CD4-positive, CD25-positive, alpha-beta regulatory T cell (primary cell): ENCODE measurements around the gene CEMIP2. TPM values are rescaled to one million over a fixed set of nuclear protein-coding genes. Genes with fewer than 3 reads are reported as not detected.

Source experiments
- ATAC-seq, 2 donors: fragments of 150-1000 bp; cut with Tn5 transposase; one replicate each; pipeline ENCODE4 v1.10.0; 2021; ENCODE audit warnings: low read depth in 2 of 2, moderate number of reproducible peaks in 2 of 2, moderate library complexity in 1 of 2
- DNase-seq, 3 donors: peaks; one replicate each; pipeline versions ENCODE4 v3.0.0 to v3.0.0-alpha.2; 2012 to 2022; ENCODE audit warnings: mixed read lengths in 1 of 3
- H3K27ac ChIP-seq: one replicate; pipeline ENCODE4 v1.7.0; 2013; ENCODE audit warnings: mild to moderate bottlenecking, low read length; ENCODE audit not compliant: insufficient read depth, poor library complexity, severe bottlenecking
- H3K27me3 ChIP-seq: one replicate; pipeline ENCODE4 v1.7.0; 2013; ENCODE audit warnings: low read length; ENCODE audit not compliant: control insufficient read depth, insufficient read depth
- H3K36me3 ChIP-seq: one replicate; pipeline ENCODE4 v1.7.0; 2013; ENCODE audit warnings: mild to moderate bottlenecking, low read length, moderate library complexity; ENCODE audit not compliant: control insufficient read depth, insufficient read depth
- H3K4me1 ChIP-seq: 2 replicates; pipeline ENCODE4 v1.7.0; 2013; ENCODE audit warnings: mild to moderate bottlenecking, low read length; ENCODE audit not compliant: insufficient read depth, control insufficient read depth, poor library complexity, severe bottlenecking
- H3K4me3 ChIP-seq: one replicate; pipeline ENCODE4 v1.7.0; 2013; ENCODE audit warnings: low read depth, mild to moderate bottlenecking, low read length, moderate library complexity
- H3K9me3 ChIP-seq, 2 experiments: 1 replicate in 1 of 2; 2 replicates in 1 of 2; pipeline ENCODE4 v1.7.0; 2013; ENCODE audit warnings: low read length in 2 of 2, mild to moderate bottlenecking in 1 of 2, moderate library complexity in 1 of 2; ENCODE audit not compliant: control insufficient read depth in 2 of 2
- H3K27ac Mint-ChIP-seq, 3 donors: one replicate each; pipeline ENCODE4 v1.8.0; 2020 to 2022; ENCODE audit warnings: mild to moderate bottlenecking in 3 of 3, mixed read lengths in 3 of 3, moderate library complexity in 2 of 3
- H3K27me3 Mint-ChIP-seq: one replicate; pipeline ENCODE4 v1.8.0; 2022; ENCODE audit warnings: mild to moderate bottlenecking, mixed read lengths
- H3K36me3 Mint-ChIP-seq: one replicate; pipeline ENCODE4 v1.8.0; 2020; ENCODE audit warnings: mixed read lengths
- H3K4me1 Mint-ChIP-seq, 4 donors: one replicate each; pipeline ENCODE4 v1.8.0; 2020 to 2022; ENCODE audit warnings: mixed read lengths in 4 of 4, mild to moderate bottlenecking in 1 of 4
- H3K4me3 Mint-ChIP-seq, 4 donors: one replicate each; pipeline ENCODE4 v1.8.0; 2020 to 2022; ENCODE audit warnings: mild to moderate bottlenecking in 4 of 4, mixed read lengths in 4 of 4, moderate library complexity in 3 of 4
- H3K9me3 Mint-ChIP-seq, 7 donors: one replicate each; pipeline ENCODE4 v1.8.0; 2020 to 2022; ENCODE audit warnings: mixed read lengths in 7 of 7, mild to moderate bottlenecking in 3 of 7, moderate library complexity in 2 of 7
- polyA plus RNA-seq, 4 donors: library from polyadenylated mRNA; unstranded; fragments of 300-500 nt; fragmentation: Illumina TruSeq; gene quantifications; one replicate each; pipeline ENCODE4 v1.2.3, GENCODE V29; 2021
- total RNA-seq: library from RNA; stranded (reverse); gene quantifications from one replicate; pipeline ENCODE4 v1.2.3, GENCODE V29; 2022

The CEMIP2 gene
- total and polyA plus RNA-seq, 5 donors from 2014 or later: 25.8 to 407 (median 28.4) TPM

DNA sequence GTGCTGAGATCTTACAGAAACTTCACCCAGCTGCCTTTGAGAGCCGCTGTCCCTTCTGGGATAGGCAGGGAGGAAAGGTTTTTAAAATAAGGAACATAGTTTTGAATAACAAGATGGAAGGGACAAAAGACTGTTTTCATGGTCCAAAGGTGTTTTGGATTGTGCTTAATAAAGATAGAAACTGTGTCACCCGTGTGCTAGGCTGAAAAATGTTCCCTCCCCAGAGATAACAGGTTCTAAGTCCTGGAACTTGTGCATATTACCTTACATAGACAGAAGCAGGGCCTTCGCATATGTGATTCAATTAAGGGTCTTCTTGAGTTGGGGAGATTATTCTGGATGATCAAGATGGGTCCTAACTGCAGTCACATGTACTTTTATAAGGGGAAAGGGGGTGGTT lies 1.9 kb upstream of the CEMIP2 start:
- peaks cover 27% of the 10 kb centered on the region for H3K4me1 ChIP-seq
- peak overlapping the region; percentile 94 to 98 (median 96) for H3K27ac Mint-ChIP-seq
- H3K4me1 Mint-ChIP-seq: peaks cover 11 to 36% (median 22%) of the 10 kb centered on the region in 4 donors

DNA sequence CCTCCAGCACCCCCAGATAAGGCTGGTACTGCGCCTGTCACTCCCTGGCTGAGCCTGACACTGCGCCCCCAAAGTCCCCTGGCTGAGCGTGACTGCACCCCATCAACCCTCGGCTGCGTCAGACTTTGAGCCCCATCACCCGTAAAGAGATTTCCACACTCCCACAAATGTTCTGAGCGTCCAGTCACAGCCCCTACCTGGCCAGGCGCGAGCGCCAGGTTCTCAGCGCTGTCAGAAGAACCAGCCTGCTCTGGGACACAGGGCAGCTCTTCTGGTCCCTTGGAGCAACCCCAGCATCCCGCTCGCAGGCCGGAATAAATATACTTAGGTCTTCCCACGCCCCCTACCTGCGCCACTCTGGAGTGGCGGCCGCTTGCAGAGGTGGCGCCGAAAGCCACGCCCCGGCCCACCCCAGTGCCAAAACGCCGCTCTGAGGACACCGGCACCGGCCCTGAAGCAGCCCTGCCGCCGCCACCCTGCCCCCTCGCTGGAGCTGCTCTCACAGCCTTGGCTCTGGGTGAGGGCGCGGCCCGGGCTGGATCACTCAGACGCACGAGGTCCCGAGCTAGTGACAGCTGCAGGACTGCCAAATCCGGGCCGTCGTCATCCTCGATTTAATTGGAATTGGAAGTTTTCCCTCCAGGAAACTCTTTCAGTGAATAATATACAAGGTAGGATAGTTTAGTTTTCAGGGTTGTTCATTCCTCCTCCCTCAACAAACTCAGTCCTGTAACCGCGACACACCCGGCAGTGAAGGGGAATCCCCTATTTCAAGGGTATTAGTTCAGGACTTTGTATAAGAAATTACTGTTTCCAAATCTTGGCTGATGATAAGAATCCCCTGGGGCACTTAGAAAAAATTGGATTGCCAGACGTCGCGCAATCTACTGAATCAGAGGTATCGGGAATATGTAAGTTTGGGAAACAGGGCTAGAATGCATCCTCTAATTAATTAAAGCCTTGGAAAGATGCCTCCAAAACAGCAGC lies 1.2 kb upstream of the CEMIP2 start:
- peaks cover 13% of the 10 kb centered on the region for H3K27me3 Mint-ChIP-seq
- peak; percentile 35 to 44 for ATAC-seq
- H3K27me3 ChIP-seq: no peaks in the 10 kb centered on the region
- peaks cover 34% of the 10 kb centered on the region for H3K4me1 ChIP-seq
- H3K9me3 ChIP-seq: no peaks in the 10 kb centered on the region
- H3K4me1 Mint-ChIP-seq: peaks cover 18 to 36% (median 25%) of the 10 kb centered on the region in 4 donors
- peak overlapping the region; percentile 94 to 98 (median 96) for H3K4me3 Mint-ChIP-seq
- H3K36me3 Mint-ChIP-seq: no peaks in the 10 kb centered on the region
- H3K36me3 ChIP-seq: no peaks in the 10 kb centered on the region
- no peaks in the 10 kb centered on the region for H3K9me3 Mint-ChIP-seq
- DNase-seq: peak; percentile 72 to 79 (median 74)
- peak overlapping the region; percentile 94 to 98 (median 96) for H3K27ac Mint-ChIP-seq
- peak overlapping the region; percentile 72 for H3K4me3 ChIP-seq
- peak overlapping the region; percentile 96 for H3K27ac ChIP-seq

More for the DNA sequence above, 1.9 kb upstream of the CEMIP2 start:
- no peaks in the 10 kb centered on the region for H3K36me3 ChIP-seq
- H3K9me3 ChIP-seq: no peaks in the 10 kb centered on the region
- H3K27me3 Mint-ChIP-seq: peaks cover 13% of the 10 kb centered on the region
- H3K9me3 Mint-ChIP-seq: no peaks in the 10 kb centered on the region
- DNase-seq (no peak), ATAC-seq (no peak)
- H3K4me3 ChIP-seq: peak overlapping the region; percentile 72
- peak overlapping the region; percentile 94 to 98 (median 96) for H3K4me3 Mint-ChIP-seq
- no peaks in the 10 kb centered on the region for H3K36me3 Mint-ChIP-seq
- no peaks in the 10 kb centered on the region for H3K27me3 ChIP-seq
- peak overlapping the region; percentile 96 for H3K27ac ChIP-seq

DNA sequence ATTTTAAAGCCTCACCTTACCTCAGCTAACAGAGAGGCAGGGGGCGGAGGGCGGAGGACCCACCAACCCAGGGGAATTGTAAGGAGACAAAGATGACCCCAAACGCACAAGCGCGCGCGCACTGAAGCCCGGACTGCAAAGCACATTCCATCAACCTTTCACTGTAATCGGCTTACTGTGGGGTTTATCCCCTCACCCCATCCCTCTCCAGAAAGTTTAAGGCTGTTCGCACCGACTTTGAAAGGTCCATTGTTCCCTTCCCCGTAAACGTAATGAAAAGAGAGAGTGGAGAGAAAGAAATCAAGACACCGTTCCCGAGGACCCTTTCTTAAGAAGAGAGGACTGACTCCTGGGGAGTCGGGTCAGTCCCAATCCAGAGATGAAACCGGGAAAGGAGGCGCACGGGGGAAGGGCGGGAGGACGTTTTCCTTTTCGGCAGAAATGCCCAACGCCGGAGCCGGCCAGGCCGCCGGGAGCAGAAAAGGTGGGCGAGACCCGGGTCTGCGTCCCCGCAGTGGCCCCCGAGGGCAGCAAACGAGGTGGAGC lies 464 bp downstream of the CEMIP2 start:
- H3K4me1 ChIP-seq: peaks cover 51% of the 10 kb centered on the region
- H3K4me1 Mint-ChIP-seq: peaks cover 30 to 45% (median 39%) of the 10 kb centered on the region in 4 donors

DNA sequence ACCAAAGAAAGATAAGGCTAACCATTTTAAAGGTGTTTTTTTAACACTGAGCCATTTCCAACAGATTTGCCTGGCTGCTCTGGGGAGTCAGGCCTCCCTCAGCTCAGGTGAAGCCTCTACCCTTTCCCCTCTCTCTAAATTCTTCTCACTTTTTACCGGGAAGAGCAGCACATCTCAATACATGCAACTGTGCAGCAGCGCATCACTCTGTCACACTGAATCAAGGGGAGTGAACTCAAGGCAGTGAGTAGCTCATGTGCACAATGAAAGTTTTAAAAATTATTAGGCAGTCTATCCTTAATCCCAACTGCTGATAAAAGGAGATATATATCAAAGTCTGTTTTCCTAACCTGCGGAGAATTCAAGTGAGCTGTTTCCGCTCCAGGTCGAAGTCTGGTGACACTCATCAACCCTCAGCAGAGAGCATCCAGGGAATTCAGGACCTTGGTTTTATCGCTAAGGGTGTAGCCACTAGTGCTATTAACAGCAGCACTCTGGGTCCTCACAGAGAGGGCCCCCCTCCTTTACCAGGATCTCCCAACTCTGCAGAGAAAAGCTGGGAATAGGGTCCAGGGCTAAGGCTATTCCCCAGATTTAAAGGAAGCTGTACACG lies 1.0 kb downstream of the CEMIP2 start:
- Histone ChIP-seq H3K36me3 (peaks cover 2% of the 10 kb centered on the region), H3K4me1 (peaks cover 56% of the 10 kb centered on the region), H3K9me3 (no peaks in the 10 kb centered on the region), H3K4me3 (peak overlapping the region; percentile 98), H3K27me3 (no peaks in the 10 kb centered on the region), H3K27ac (peak overlapping the region; percentile 96)
- ATAC-seq (no peak), DNase-seq (peak in 1 of 3 donors; percentile 23)
- Mint-ChIP-seq H3K4me3 (peak overlapping the region; percentile 93 to 99 (median 97)), H3K9me3 (no peaks in the 10 kb centered on the region), H3K36me3 (no peaks in the 10 kb centered on the region), H3K4me1 (peaks cover 30 to 51% (median 44%) of the 10 kb centered on the region in 4 donors), H3K27ac (peak overlapping the region; percentile 94 to 99 (median 98)), H3K27me3 (peaks cover 13% of the 10 kb centered on the region)

More for the DNA sequence above, 464 bp downstream of the CEMIP2 start:
- Histone ChIP-seq H3K36me3 (no peaks in the 10 kb centered on the region), H3K9me3 (no peaks in the 10 kb centered on the region), H3K27ac (peak overlapping the region; percentile 96), H3K27me3 (no peaks in the 10 kb centered on the region), H3K4me3 (peak overlapping the region; percentile 98)
- no peaks in the 10 kb centered on the region for H3K36me3 Mint-ChIP-seq
- H3K27me3 Mint-ChIP-seq: peaks cover 13% of the 10 kb centered on the region
- H3K4me3 Mint-ChIP-seq: peak overlapping the region; percentile 93 to 99 (median 97)
- DNase-seq (peak in 1 of 3 donors; percentile 27), ATAC-seq (no peak)
- H3K27ac Mint-ChIP-seq: peak overlapping the region; percentile 94 to 99 (median 98)
- no peaks in the 10 kb centered on the region for H3K9me3 Mint-ChIP-seq

DNA sequence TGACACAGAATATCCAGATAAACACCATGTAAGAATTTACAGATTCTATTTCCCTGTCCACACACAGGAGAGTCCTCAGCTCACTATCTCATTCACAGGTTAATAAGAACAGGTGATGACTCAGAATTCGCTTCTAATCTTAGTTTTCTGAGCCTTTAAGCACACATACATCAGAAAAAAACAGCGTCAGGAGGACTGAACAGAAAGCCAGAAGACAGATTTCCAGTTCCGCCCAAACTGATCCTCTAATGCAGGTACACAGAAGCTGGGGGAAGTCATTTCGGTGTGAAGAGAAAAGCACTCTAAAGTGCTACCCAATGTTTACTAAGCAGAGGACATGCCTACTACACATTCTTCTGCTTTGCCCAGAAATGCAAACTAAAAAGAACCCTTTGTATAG lies 1.6 kb downstream of the CEMIP2 start:
- peak overlapping the region; percentile 93 to 99 (median 97) for H3K4me3 Mint-ChIP-seq
- peak overlapping the region; percentile 94 to 99 (median 98) for H3K27ac Mint-ChIP-seq
- H3K27me3 Mint-ChIP-seq: peaks cover 13% of the 10 kb centered on the region
- Histone ChIP-seq H3K4me3 (peak overlapping the region; percentile 98), H3K27me3 (no peaks in the 10 kb centered on the region), H3K9me3 (no peaks in the 10 kb centered on the region), H3K4me1 (peaks cover 62% of the 10 kb centered on the region), H3K27ac (peak overlapping the region; percentile 96), H3K36me3 (peaks cover 3% of the 10 kb centered on the region)
- H3K9me3 Mint-ChIP-seq: no peaks in the 10 kb centered on the region
- no peaks in the 10 kb centered on the region for H3K36me3 Mint-ChIP-seq
- ATAC-seq (peak; percentile 2 to 3), DNase-seq (peak in 2 of 3 donors; percentile 52 to 75)
- H3K4me1 Mint-ChIP-seq: peaks cover 30 to 57% (median 50%) of the 10 kb centered on the region in 4 donors

DNA sequence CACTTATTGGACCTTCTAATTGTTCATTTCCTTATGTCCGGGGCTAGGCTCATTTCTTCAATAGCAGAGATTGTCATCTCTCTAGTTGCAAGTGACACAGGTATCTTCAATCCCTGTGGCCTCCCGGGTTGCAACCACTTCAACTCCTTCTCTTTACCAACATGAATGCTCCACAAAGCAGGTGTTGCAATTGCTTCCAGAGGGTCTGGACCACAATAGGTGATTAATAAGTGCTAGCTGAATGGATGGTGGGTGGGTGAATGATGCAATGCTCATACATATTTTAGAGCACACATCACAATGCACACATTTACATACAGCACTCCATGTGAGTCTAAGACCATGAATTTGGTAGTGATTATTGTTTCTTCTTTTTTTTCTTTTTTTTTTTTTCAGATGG lies 2.6 kb downstream of the CEMIP2 start:
- Mint-ChIP-seq H3K27me3 (peaks cover 13% of the 10 kb centered on the region), H3K4me3 (peak overlapping the region; percentile 93 to 99 (median 97)), H3K27ac (peak overlapping the region; percentile 72 to 99 (median 76)), H3K9me3 (no peaks in the 10 kb centered on the region), H3K4me1 (peaks cover 36 to 67% (median 59%) of the 10 kb centered on the region in 4 donors), H3K36me3 (no peaks in the 10 kb centered on the region)
- H3K36me3 ChIP-seq: peaks cover 3% of the 10 kb centered on the region
- peak overlapping the region; percentile 98 for H3K4me3 ChIP-seq
- no peaks in the 10 kb centered on the region for H3K9me3 ChIP-seq
- ATAC-seq (no peak), DNase-seq (peak in 1 of 3 donors; percentile 17)
- H3K27ac ChIP-seq: peak overlapping the region; percentile 96
- H3K4me1 ChIP-seq: peaks cover 72% of the 10 kb centered on the region
- no peaks in the 10 kb centered on the region for H3K27me3 ChIP-seq

DNA sequence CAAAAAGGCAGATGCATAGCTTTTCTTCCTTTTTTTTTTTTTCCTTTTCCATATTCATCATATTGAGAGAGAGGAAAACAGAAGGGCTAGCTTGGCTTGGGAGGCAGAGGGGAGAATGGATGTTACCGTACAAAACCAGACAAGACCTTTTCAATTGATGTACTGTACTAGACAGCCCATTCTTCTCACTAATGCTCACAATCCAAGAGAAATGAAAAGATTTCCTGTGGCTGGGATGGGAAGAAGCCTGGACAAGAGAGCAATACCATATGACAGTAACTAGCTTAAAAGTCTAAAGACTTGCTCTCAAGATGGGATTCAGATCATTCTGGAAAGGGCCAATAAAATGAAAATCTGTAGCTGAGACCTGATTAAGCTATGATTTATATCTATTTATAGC lies 3.4 kb downstream of the CEMIP2 start:
- Mint-ChIP-seq H3K9me3 (no peaks in the 10 kb centered on the region), H3K27me3 (peaks cover 10% of the 10 kb centered on the region), H3K4me3 (peak overlapping the region; percentile 93 to 99 (median 97)), H3K36me3 (peaks cover 3% of the 10 kb centered on the region), H3K27ac (peak overlapping the region; percentile 83 to 99 (median 83)), H3K4me1 (peaks cover 39 to 70% (median 61%) of the 10 kb centered on the region in 4 donors)
- H3K4me1 ChIP-seq: peaks cover 77% of the 10 kb centered on the region
- H3K9me3 ChIP-seq: no peaks in the 10 kb centered on the region
- H3K4me3 ChIP-seq: peak overlapping the region; percentile 98
- H3K27ac ChIP-seq: peak overlapping the region; percentile 96
- DNase-seq (no peak), ATAC-seq (no peak)
- H3K36me3 ChIP-seq: peaks cover 3% of the 10 kb centered on the region
- no peaks in the 10 kb centered on the region for H3K27me3 ChIP-seq
